Pons (tissue), 1 donor: Measurements from ENCODE around the gene CST5.
"Not testable (repeated sequence)": the region's sequence is repeated elsewhere in the genome, so short reads cannot be mapped to it uniquely, and the experiment has no call there.

Experiments
- DNase-seq: peaks from one replicate; pipeline ENCODE4 v3.0.0-alpha.2; 2016; ENCODE audit warnings: low spot score

Gene CST5

GRCh38 chr20:23889775-23890187 lies 10.2 kb upstream of the CST5 start:
- DNase-seq, result peak; percentile 57

DNA sequence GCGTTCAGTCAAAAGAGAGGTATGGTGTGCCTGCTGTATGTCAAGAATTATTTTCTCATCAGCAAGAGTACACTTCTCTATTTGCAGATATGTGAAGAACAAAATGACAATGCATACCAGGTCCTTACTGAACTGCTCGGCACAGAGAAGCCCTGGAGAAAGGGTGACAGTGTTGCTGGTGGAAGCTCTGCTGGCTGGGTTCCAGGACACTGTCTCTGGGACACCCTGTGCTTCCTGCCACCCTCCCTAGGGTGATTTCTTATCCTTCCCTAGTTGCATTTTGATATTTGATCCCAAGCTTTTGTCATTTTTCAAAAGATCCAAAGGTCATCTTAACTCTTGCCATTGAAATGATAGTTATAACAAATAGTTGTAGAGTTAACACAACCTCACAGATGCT lies 8.3 kb upstream of the CST5 start:
- DNase-seq, result no peak

- DNase-seq, result no peak
Measured at GRCh38 chr20:23884771-23885162, 5.2 kb upstream of the CST5 start.

- DNase-seq, result no peak
Measured at GRCh38 chr20:23884136-23884770, 4.7 kb upstream of the CST5 start.

DNA sequence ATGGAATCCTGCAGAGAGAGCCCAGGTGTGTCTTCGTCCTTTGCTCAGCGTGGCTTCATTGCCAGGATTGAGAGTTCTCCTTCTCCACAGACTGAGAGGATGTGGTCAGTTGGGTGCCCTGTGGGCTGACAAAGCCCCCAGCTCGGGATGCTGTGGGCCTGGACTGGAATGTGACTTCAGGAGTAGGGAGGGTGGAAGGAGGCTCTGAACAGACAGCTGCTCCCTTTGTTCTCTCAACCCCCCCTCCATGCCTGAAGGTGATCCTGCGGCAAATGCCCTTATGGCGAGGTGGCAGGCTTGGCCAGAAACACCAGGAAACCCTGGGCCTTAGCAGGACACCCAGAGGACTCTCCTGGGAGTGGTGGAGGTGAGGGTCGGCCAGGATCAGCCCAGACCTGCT lies 1.8 kb upstream of the CST5 start:
- no peak for DNase-seq

DNA sequence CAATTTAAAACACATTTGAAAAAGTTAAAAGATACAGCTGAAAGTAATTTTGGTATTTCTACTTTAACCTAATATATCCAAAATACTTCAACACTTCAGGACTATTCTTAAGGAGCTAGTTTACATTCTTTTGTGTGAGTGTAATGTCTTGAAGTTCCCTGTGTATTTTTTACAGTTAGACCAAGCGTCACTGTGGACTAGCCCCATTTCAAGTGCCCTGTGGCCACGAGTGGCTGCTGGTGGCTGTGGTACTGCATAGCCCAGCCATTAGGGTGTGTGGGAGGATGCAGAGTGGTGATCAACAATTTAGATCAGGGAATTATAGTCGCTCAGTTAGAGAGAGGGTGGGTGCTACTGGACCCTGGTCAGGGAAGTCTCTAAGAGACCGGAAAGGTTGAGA lies 869 bp upstream of the CST5 start:
- DNase-seq, result no peak

GRCh38 chr20:23879811-23880374 lies 345 bp upstream of the CST5 start:
- no peak for DNase-seq

- no peak for DNase-seq
Measured at GRCh38 chr20:23878787-23879186, 761 bp downstream of the CST5 start.

DNA sequence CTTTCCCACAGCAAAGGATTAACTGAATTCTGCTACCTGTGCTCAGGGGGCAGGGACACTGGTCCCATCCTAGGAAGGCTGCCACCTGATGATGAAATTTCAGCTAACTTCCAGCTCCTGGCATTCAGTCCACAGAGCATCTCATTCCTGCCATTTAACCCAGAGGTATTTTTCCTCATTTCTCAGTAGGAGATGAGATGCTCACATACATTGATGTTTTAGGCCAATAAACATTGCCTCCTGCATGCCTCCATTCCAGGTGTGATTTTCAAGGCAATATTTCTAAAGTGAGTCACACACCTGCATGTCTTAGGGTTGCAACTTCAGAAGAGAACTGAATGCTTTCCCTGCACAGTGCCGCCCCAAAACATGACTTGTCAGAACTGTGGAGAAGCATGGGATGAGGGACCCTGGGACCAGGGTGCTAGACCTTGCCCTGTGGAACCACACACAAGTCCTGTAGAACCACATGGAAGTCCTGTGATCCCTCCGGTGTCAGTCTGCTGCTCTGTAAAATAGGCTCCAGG lies 1.5 kb downstream of the CST5 start:
- not testable (repeated sequence) for DNase-seq

GRCh38 chr20:23877524-23877923 lies 2.0 kb downstream of the CST5 start:
- no peak for DNase-seq

GRCh38 chr20:23875606-23876237 lies 3.8 kb downstream of the CST5 start:
- DNase-seq, result no peak

DNA sequence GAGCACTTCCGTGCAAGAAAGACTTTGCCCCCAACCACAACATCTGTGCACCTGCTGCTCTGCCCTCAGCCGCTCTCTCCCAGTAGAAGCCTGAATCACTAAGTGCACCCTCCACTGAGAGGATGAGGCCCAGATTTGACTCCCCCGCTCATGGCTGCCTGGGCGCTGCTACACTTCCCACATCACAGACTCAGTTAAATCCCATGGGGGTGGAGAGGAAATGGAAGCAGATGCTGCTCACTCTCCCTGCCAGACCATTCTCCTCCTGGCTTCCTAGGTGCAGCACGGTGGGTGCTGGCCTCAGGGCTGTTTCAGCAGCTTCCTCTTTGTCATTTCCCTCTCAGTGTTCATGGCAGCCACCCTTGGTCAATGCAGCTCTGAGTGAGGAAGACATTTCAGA lies 4.8 kb downstream of the CST5 start:
- no peak for DNase-seq

- DNase-seq, result peak; percentile 39
Measured at GRCh38 chr20:23873370-23874015, 6.1 kb downstream of the CST5 start.

DNA sequence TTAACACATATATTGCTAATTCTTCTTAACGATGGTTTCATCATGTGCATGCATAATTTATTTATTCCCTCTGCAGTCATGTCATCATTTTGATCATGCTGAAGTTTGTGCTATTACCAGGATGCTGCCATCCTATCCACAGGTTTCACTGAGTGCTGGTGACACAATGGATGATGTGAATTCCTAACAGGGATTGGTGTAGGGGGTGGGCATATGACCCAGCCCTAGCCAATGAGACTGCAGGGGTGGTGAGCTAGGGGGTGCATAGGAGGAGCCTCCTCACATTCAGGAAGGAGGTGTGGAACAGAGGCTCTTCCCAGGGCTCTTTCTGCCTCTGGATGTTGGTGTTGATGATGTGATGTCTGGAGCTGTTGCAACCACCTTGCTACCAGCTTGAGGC lies 7.5 kb downstream of the CST5 start:
- DNase-seq, result no peak

- DNase-seq, result no peak
Measured at GRCh38 chr20:23870461-23870860, 9.1 kb downstream of the CST5 start.

DNA sequence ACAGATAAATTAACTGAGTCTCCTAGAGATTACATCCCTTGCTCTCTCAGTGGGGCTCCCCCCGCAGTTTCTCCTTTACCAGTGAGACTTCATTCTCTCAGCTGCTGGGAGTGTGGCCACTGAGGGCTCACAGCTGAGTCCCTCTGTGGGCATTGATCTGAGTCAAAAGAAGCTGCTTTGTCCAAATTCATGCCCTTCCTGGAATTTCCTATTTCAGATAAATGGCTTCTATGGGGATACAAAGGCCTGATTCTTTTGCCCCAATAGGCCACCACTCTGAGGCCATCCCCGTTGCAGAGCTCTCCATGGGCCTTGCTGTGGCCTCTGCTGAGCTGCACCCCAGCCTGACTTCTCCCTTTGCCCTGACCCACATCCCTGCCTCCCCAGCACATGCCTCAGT lies 10.0 kb downstream of the CST5 start:
- DNase-seq, result peak; percentile 69

GRCh38 chr20:23868321-23868720 lies 11.2 kb downstream of the CST5 start:
- no peak for DNase-seq

- no peak for DNase-seq
Measured at GRCh38 chr20:23867152-23867776, 12.3 kb downstream of the CST5 start.

DNA sequence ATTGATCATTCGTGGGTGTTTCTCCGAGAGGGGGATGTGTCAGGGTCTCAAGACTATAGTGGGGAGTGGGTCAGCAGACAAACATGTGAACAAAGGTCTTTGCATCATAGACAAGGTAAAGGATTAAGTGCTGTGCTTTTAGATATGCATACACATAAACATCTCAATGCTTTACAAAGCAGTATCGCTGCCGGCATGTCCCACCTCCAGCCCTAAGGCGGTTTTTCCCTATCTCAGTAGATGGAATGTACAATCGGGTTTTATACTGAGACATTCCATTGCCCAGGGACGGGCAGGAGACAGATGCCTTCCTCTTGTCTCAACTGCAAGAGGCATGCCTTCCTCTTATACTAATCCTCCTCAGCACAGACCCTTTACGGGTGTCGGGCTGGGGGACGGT lies 18.8 kb downstream of the CST5 start:
- DNase-seq, result not testable (repeated sequence)

GRCh38 chr20:23857962-23858595 lies 21.5 kb downstream of the CST5 start:
- no peak for DNase-seq

GRCh38 chr20:23856736-23857135 lies 22.8 kb downstream of the CST5 start:
- no peak for DNase-seq

DNA sequence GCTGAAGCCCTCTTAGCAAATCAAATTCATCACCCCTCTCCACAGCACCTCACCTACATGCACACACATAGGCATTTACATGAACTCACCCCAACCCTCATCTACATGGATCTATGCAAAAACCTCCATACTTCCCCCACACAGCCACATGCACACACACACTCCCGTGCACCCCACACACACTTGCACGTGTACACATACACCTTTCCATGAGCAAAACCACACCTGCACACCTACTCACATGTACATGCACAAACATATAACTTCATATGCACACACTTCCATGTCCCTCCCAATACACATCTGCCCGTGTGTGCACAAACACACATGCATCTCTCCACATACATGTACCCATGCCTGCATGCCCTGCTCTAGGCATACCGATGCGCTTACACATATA lies 23.3 kb downstream of the CST5 start:
- no peak for DNase-seq
